Tibial artery (tissue), 4 donors: ENCODE results near the gene PEX5L.

Source experiments
- DNase-seq, 2 donors: peaks; one replicate each; pipeline ENCODE4 v3.0.0-alpha.2; 2019
- H3K27ac ChIP-seq, 2 donors: fragments of 200-600 bp; sonication (generic) in 1 of 2; 1 replicate in 1 of 2; 2 replicates in 1 of 2; pipeline ENCODE4 v1.5.1; 2018 to 2019; ENCODE audit warnings: mild to moderate bottlenecking in 1 of 2
- H3K27me3 ChIP-seq, 2 donors: fragments of 200-600 bp; sonication (generic) in 1 of 2; one replicate each; pipeline versions ENCODE4 v1.5.1 to v1.6.0; 2016 to 2019
- H3K36me3 ChIP-seq, 3 donors: fragments of 200-600 bp; sonication (generic) in 2 of 3; one replicate each; pipeline ENCODE4 v1.5.1; 2016 to 2019; ENCODE audit warnings: mild to moderate bottlenecking in 2 of 3
- H3K4me1 ChIP-seq, 4 donors: fragments of 200-600 bp; sonication (generic) in 2 of 4; 1 replicate in 3 of 4; 2 replicates in 1 of 4; pipeline ENCODE4 v1.5.1; 2016 to 2019
- H3K4me3 ChIP-seq, 2 donors: fragments of 200-600 bp; sonication (generic) in 1 of 2; 1 replicate in 1 of 2; 2 replicates in 1 of 2; pipeline ENCODE4 v1.5.1; 2018 to 2019; ENCODE audit warnings: mild to moderate bottlenecking in 2 of 2
- H3K9me3 ChIP-seq, 3 donors: fragments of 200-600 bp; sonication (generic) in 1 of 3; one replicate each; pipeline ENCODE4 v1.5.1; 2016 to 2019
- CTCF ChIP-seq, 2 experiments: fragments of 200-600 bp in 1 of 2; fragments of 450-650 bp in 1 of 2; IDR thresholded peaks; one replicate each; pipeline ENCODE4 v1.5.1; 2017 to 2019; ENCODE audit warnings: antibody characterized with exemption in 2 of 2, mild to moderate bottlenecking in 1 of 2, moderate library complexity in 1 of 2
- intact Hi-C: fragments of 100-400 bp; cut with DNase I; formaldehyde crosslinking; loops from one replicate; pipeline ENCODE4 v1.15.0; 2023; ENCODE audit warnings: low total_unique reads

The PEX5L gene

GRCh38 chr3:179921951-179922350, 114.8 kb downstream of the PEX5L start:
- Histone ChIP-seq H3K27ac (no peak overlapping the region), H3K36me3 (no peaks in the 10 kb centered on the region)
- intact Hi-C loops, result no loop called here

GRCh38 chr3:179921500-179921899, 115.2 kb downstream of the PEX5L start:
- intact Hi-C loops, result no loop called here
- no peak for DNase-seq
- Histone ChIP-seq H3K27ac (no peak overlapping the region), H3K27me3 (no peaks in the 10 kb centered on the region), H3K4me1 (no peaks in the 10 kb centered on the region), H3K9me3 (no peaks in the 10 kb centered on the region), H3K4me3 (no peak overlapping the region), H3K36me3 (no peaks in the 10 kb centered on the region)
- no peak for TF ChIP-seq CTCF (IDR thresholded peaks at IDR 0.05)

More at GRCh38 chr3:179921951-179922350, 114.8 kb downstream of the PEX5L start:
- no peaks in the 10 kb centered on the region for H3K9me3 ChIP-seq
- no peak for TF ChIP-seq CTCF (IDR thresholded peaks at IDR 0.05)
- no peaks in the 10 kb centered on the region for H3K4me1 ChIP-seq
- no peak for DNase-seq
- no peak overlapping the region for H3K4me3 ChIP-seq
- H3K27me3 ChIP-seq, result no peaks in the 10 kb centered on the region

GRCh38 chr3:179907784-179908482, 128.8 kb downstream of the PEX5L start:
- Histone ChIP-seq H3K9me3 (no peaks in the 10 kb centered on the region), H3K36me3 (no peaks in the 10 kb centered on the region), H3K27me3 (peaks cover 0 to 2% of the 10 kb centered on the region in 2 donors), H3K27ac (no peak overlapping the region), H3K4me1 (no peaks in the 10 kb centered on the region), H3K4me3 (no peak overlapping the region)
- intact Hi-C loops, result no loop called here
- no peak for DNase-seq
- TF ChIP-seq CTCF (IDR thresholded peaks at IDR 0.05), result no peak

GRCh38 chr3:179902061-179902460, 134.7 kb downstream of the PEX5L start:
- no peak overlapping the region for H3K27ac ChIP-seq
- H3K9me3 ChIP-seq, result no peaks in the 10 kb centered on the region
- H3K4me1 ChIP-seq, result no peaks in the 10 kb centered on the region
- DNase-seq, result no peak
- TF ChIP-seq CTCF (IDR thresholded peaks at IDR 0.05), result no peak
- no peak overlapping the region for H3K4me3 ChIP-seq
- H3K36me3 ChIP-seq, result no peaks in the 10 kb centered on the region
- H3K27me3 ChIP-seq, result peaks cover 0 to 6% of the 10 kb centered on the region in 2 donors
- intact Hi-C loops, result no loop called here

- Histone ChIP-seq H3K9me3 (no peaks in the 10 kb centered on the region), H3K27me3 (peaks cover 0 to 4% of the 10 kb centered on the region in 2 donors), H3K4me1 (no peaks in the 10 kb centered on the region), H3K36me3 (no peaks in the 10 kb centered on the region), H3K27ac (no peak overlapping the region), H3K4me3 (no peak overlapping the region)
- no peak for TF ChIP-seq CTCF (IDR thresholded peaks at IDR 0.05)
- no peak for DNase-seq
- intact Hi-C loops, result no loop called here
These were observed 138.7 kb downstream of the PEX5L start for GRCh38 chr3:179898024-179898423.
